ENCODE results near the gene WDR27. TPM values are rescaled to one million over a fixed set of nuclear protein-coding genes. Genes with fewer than 3 reads are reported as not detected.

Gene WDR27
- polyA plus RNA-seq, 1 donor from 2014 or later: 35.8 TPM

GRCh38 chr6:169500688-169501087 lies 201.1 kb downstream of the WDR27 start:
- Histone ChIP-seq H3K9me2 (ENCODE audit: insufficient read depth, low read length) (no peaks in the 10 kb centered on the region), H3K4me3 (ENCODE audit: low read length) (no peak overlapping the region), H3K27me3 (ENCODE audit: insufficient read depth, low read depth, low read length) (no peaks in the 10 kb centered on the region), H3K4me2 (ENCODE audit: low read length) (no peak overlapping the region), H2AFZ (ENCODE audit: low read depth, low read length) (no peak overlapping the region), H3F3A (ENCODE audit: insufficient read depth, low read length, poor library complexity, severe bottlenecking) (no peaks in the 10 kb centered on the region), H3K9ac (ENCODE audit: low read length) (no peak overlapping the region), H3K27ac (ENCODE audit: low read length) (no peak overlapping the region), H4K20me1 (ENCODE audit: insufficient read depth) (no peaks in the 10 kb centered on the region), H3K79me2 (replicated peaks; ENCODE audit: insufficient read depth, low read length) (no peaks in the 10 kb centered on the region), H3K9me3 (ENCODE audit: low read length) (no peaks in the 10 kb centered on the region), H3K36me3 (ENCODE audit: insufficient read depth, low read length) (no peaks in the 10 kb centered on the region)
- TF ChIP-seq RAD21 (conservative IDR thresholded peaks at IDR 0.05) (no peak), POLR2AphosphoS5 (IDR thresholded peaks at IDR 0.05) (no peak), EP300 (conservative IDR thresholded peaks at IDR 0.05; ENCODE audit: poor library complexity, severe bottlenecking) (no peak), TAF1 (IDR thresholded peaks at IDR 0.05; ENCODE audit: low read depth) (no peak), CTCF (IDR thresholded peaks at IDR 0.05; ENCODE audit: poor library complexity, severe bottlenecking) (no peak), EZH2 (IDR thresholded peaks at IDR 0.05; ENCODE audit: borderline replicate concordance, insufficient read depth, low read length, poor library complexity, severe bottlenecking) (no peak), REST (IDR thresholded peaks at IDR 0.05; ENCODE audit: borderline replicate concordance) (no peak)

- Histone ChIP-seq H3F3A (ENCODE audit: insufficient read depth, low read length, poor library complexity, severe bottlenecking) (no peaks in the 10 kb centered on the region), H4K20me1 (ENCODE audit: insufficient read depth) (no peaks in the 10 kb centered on the region), H3K4me3 (ENCODE audit: low read length) (no peak overlapping the region), H3K9ac (ENCODE audit: low read length) (no peak overlapping the region), H3K27ac (ENCODE audit: low read length) (no peak overlapping the region), H3K36me3 (ENCODE audit: insufficient read depth, low read length) (no peaks in the 10 kb centered on the region), H3K9me2 (ENCODE audit: insufficient read depth, low read length) (no peaks in the 10 kb centered on the region), H3K9me3 (ENCODE audit: low read length) (no peaks in the 10 kb centered on the region), H2AFZ (ENCODE audit: low read depth, low read length) (no peak overlapping the region), H3K79me2 (replicated peaks; ENCODE audit: insufficient read depth, low read length) (no peaks in the 10 kb centered on the region), H3K27me3 (ENCODE audit: insufficient read depth, low read depth, low read length) (no peaks in the 10 kb centered on the region), H3K4me2 (ENCODE audit: low read length) (no peak overlapping the region)
- TF ChIP-seq RAD21 (conservative IDR thresholded peaks at IDR 0.05) (no peak), MXI1 (conservative IDR thresholded peaks at IDR 0.05; ENCODE audit: poor library complexity, severe bottlenecking) (no peak), EZH2 (IDR thresholded peaks at IDR 0.05; ENCODE audit: borderline replicate concordance, insufficient read depth, low read length, poor library complexity, severe bottlenecking) (no peak), TAF1 (IDR thresholded peaks at IDR 0.05; ENCODE audit: low read depth) (no peak), EP300 (conservative IDR thresholded peaks at IDR 0.05; ENCODE audit: poor library complexity, severe bottlenecking) (no peak), REST (IDR thresholded peaks at IDR 0.05; ENCODE audit: borderline replicate concordance) (no peak), CTCF (IDR thresholded peaks at IDR 0.05; ENCODE audit: poor library complexity, severe bottlenecking) (no peak), SMC3 (conservative IDR thresholded peaks at IDR 0.05; ENCODE audit: poor library complexity) (no peak), POLR2AphosphoS5 (IDR thresholded peaks at IDR 0.05) (no peak)
These were observed 202.0 kb downstream of the WDR27 start for GRCh38 chr6:169499848-169500247.

Measured in neural cell (in vitro differentiated cells).